ENCODE data around the gene NEDD4L.
"Not testable (repeated sequence)": the region's sequence is repeated elsewhere in the genome, so short reads cannot be mapped to it uniquely, and the experiment has no call there.

Gene NEDD4L

DNA sequence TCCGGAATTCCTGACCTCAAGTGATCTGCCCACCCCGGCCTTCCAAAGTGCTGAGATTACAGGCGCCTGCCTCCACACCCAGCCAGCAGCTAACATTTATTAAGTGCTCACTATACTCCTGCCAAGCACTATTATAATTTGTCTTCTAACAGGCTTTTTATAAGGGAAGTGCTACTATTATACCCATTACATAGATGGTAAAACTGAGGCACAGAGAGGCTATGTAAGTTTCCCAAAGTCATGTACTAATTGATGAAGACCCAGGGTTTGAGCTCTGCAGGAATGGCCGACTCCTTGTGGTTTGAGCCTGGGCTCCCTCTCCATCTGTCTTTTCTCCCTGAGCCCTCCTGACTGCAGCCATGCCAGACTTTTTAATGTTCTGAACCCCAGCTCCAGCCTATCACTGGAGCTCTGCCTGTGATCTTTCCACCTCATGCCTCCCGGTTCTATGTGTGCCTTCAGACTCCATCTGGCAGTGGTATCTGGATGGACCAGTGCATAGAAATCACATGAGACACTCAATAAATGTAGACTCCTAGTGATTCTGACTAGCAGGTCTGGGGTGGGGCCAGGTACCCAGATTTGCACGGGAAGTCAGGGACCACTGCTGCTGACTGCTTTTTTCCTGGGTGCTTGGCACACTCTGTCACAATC is 197.1 kb downstream of the NEDD4L start:
- DNase-seq (ENCODE audit: low spot score), result no peak

GRCh38 chr18:58241877-58242276 is 197.9 kb downstream of the NEDD4L start:
- peak; percentile 51 for DNase-seq (ENCODE audit: low spot score)

DNA sequence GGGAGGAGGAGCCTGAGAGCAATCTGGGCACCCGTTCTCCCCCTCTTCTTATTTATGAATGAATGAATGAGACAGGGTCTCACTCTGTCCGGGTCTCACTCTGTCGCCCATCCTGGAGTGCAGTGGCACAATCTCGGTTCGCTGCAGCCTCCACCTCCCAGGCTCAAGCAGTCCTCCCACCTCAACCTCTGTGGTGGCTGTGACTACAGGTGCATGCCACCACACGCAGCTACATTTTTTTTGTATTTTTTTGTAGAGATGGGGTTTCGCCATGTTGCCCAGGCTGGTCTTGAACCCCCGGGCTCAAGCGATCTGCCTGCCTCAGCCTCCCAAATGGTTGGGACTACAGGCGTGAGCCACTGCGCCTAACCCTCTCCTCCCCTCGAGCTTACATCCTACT is 198.4 kb downstream of the NEDD4L start:
- no peak for DNase-seq (ENCODE audit: low spot score)

DNA sequence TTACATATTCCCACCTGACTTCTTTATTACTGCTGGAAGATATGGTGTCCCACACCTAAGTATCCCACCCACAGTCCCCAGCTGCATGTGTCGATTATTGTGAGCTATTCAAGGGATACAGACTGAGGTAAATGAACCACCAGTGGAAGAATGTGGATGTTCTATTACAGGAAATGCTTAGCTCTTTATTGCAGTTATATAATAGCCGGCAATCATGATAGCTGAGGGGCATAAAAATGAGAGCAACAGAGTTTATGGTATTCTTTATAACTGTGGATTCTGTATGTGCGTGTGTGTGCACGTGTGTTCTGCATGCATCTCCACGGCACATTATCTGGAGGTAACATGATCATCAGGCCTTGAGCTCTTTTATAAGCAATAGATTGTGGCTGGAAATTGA is 198.9 kb downstream of the NEDD4L start:
- DNase-seq (ENCODE audit: low spot score), result no peak

DNA sequence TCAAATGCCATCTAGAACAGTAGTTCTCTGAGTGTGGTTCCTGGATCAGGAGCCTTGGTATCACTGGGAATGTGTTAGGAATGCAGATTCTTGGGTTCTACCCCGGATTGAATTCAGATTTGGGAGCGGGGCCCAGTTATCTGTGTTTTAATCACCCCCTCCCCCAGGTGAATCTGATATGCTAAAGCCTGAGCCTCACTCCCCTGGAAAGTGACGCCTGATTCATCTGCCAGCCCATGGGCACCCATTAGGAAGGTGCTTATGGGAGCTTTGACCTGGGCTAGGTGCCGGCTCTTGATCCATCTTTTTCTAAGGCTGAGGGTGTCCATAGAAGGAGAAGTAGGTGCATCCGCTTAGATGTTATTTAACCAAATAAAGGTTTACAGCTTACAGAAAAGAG is 199.4 kb downstream of the NEDD4L start:
- DNase-seq (ENCODE audit: low spot score), result no peak

GRCh38 chr18:58247363-58247834 is 203.4 kb downstream of the NEDD4L start:
- DNase-seq (ENCODE audit: low spot score), result peak; percentile 72

GRCh38 chr18:58249712-58250111 is 205.7 kb downstream of the NEDD4L start:
- no peak for DNase-seq (ENCODE audit: low spot score)

DNA sequence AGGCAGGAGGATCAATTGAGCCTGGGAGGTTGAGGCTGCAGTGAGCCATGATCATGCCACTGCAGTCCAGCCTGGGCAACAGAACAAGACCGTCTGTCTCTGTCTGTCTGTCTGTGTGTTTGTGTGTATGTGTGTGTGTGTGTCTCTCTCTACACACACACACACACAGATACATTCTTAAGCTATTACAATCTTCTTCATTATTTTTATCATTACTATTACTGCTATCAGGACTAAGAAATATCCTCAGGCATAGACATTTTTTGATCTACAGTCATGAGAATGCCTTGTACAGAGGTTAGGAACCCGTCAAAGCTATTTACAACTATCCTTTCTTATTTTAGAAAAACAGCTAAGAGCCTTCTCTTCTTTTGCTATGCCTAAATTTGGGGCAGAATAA is 207.4 kb downstream of the NEDD4L start:
- DNase-seq (ENCODE audit: low spot score), result no peak

- no peak for DNase-seq (ENCODE audit: low spot score)
Observed at GRCh38 chr18:58252166-58252565, 208.1 kb downstream of the NEDD4L start.

DNA sequence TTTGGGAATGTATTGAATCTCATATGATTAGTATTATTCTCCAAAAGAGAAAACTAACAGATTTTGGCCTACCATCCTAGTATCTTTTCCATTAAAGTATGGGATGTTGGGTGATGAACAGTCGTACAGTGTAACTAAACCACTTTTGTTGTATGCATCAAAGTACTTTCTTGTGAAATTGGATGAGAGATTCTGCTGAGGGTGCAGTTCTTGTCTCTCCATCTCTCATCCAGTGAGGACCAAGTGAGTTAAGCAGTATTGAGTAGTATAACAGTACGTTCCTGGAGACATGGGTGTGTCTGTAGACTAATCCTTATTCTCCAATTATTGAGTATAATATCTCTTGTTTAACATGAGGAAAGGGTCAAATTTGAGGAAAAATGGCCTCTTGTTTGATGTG is 209.3 kb downstream of the NEDD4L start:
- no peak for DNase-seq (ENCODE audit: low spot score)

DNA sequence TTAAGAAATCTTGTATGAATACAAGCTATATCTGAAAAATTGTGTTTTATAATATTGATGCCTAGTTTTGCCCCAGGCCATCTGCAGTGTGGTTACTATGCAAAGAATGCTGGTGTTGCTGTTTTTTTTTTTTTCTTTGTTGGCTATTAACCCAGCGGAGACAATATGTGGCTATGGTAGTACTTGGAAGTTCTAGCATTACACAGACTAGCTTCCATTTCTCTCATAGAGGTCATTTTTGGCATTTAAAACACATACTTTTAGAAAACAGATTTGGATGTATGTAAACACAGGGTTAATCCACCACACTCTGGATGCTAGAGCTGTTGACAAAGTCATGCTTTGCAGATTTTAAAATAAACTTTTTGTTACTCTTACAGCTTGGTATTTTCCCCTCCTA is 209.8 kb downstream of the NEDD4L start:
- DNase-seq (ENCODE audit: low spot score), result no peak

DNA sequence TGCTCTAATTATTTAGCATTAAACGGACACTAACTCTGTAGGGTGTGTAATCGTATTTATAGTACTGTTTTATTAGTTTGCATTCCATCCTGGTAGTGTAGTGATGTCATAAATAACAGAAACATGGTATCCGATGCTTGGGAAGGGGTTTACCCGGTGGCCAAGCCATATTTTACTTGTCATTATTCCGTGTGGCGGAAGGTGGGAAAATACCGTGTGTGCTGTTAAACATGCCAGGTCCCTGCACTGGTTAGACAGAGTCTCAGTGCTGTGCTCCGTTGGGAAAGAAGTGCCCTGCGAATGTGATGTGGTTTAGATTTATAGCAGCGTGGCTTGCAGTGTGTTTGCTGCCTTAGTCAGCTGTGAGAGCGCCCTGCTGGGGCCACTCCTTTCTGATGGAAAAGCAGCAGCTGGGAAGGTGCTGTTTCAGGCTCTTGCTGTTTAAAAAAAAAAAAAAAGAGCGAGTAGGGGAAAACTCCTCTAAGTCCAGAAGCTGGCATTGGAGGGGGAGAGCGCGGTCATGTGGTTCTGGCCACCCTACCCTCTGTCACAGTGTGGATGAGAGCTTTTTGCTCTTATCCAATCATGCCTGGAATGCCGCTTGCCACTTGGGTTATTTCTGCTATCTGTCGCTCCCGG is 211.0 kb downstream of the NEDD4L start:
- no peak for DNase-seq (ENCODE audit: low spot score)

DNA sequence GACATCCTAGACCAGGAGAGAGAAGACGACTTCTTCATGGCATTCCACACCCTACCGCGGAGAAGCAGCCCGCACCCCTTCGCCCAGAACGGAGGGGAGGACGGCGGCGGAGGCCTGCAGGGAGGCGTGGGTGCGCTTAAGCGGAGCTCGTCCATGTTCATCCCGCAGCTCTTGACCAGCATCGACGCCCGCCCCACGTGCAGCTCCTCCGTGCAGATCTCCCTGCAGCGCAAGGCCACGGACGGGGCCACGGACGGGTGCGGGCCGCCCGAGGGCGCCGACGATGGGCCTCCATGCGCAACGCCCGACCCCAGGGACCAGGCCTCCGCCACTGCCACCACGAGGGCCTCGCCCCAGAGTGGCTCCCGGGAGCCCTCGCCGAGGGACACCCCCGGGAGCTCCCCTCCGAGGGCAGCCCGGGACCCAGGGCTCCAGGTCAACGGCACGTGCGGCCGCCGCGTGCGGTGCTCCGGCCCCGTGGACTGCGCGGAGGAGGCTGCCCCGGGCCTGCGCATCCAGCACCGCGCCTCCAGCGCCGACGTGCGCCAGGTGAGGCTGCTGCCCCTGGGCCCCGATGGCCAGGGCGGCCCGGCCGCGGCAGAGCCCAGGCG is 211.8 kb downstream of the NEDD4L start:
- no peak for DNase-seq (ENCODE audit: low spot score)

DNA sequence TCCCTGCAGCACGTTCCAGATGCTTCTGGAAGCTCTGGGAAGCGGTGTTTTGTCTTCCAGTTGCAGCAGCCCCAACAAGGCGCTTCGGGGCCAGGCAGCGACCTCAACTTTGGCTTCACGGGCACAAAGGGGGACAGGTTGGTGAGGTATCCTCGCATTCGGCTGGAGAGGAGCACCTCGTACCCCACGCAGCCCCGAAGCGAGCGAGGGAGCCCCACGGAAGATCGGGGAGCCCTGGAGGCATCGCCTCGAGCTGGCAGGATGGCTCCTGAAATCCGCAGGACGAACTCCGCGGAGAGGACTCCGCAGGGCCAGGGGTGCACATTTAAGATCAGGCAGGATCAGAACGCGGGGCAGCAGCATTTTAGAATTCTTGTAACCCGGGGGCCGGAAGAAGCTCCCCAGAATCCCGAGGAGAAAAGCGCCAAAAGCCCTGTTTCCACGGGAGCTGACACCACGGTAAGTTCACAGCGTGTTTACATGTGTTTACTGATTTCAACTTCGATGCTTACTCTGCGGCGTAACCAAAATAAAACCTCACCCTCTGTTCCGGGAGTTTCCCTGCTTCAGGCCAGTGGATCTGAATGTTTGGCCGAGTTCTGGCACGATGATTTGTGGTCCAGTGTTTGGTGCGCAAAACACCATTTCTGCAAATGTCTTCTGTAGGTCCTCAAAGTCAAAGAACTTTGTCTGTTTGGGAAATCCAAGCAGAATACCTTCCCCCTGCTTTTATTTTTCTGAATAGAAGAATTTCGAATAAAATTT is 212.5 kb downstream of the NEDD4L start:
- DNase-seq (ENCODE audit: low spot score), result no peak

DNA sequence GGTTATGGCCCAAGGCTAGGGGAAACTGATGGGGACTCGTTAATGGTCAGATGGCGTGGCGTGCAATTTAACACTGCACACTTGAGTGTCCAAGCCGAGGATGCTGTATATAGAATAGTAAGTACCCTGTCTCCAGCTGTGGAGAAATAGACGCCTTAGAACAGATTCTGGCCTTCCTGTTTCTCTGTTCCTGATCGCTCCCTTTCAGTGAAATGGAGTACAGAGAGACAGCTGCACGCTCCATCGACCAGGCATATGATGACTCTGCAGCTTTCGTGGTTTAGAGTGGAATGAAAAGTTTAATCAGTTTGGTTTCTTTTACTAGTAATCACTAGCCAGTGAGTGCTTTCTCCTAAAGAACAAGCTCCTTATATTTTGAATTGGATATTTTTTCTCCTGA is 213.4 kb downstream of the NEDD4L start:
- DNase-seq (ENCODE audit: low spot score), result peak; percentile 40

GRCh38 chr18:58258692-58259342 is 214.8 kb downstream of the NEDD4L start:
- no peak for DNase-seq (ENCODE audit: low spot score)

- no peak for DNase-seq (ENCODE audit: low spot score)
Observed at GRCh38 chr18:58263055-58263957, 219.3 kb downstream of the NEDD4L start.

DNA sequence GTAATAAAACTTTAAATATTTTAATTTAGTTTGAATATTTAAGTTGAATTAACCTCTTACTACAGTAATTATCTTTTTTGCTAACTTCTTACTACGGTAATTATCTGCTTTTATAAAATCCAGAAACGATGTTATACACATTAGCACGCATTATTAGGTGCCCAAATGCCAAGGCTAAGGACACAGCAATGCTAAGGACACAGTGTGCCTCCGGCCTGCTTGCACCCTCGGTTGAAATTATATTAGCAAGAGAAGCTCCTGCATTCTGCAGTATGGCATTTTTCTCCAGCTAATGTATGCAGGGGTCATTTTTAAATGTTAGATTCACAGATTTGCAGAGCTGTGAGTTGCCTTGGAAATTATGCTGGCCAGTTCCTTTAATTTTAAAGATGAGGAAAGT is 220.0 kb downstream of the NEDD4L start:
- no peak for DNase-seq (ENCODE audit: low spot score)

DNA sequence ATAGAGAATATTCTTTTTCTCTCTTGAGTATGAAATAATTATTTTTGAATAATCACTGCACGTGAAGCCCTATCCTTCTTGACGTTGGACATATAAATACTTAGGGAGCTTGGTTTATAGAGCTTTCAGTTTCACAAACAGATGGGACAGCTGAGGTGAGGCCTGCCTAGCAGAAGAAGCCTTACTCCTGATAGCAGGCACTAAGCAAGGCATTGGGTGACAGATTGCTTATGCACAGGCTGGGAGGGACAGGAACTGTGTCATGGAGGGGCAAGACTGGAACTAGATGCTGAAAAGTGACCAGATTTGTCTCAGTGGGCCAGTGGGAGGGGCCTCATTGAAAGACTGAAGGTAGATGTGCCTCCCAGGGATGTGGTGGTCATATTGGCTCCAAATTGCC is 220.8 kb downstream of the NEDD4L start:
- DNase-seq (ENCODE audit: low spot score), result no peak

DNA sequence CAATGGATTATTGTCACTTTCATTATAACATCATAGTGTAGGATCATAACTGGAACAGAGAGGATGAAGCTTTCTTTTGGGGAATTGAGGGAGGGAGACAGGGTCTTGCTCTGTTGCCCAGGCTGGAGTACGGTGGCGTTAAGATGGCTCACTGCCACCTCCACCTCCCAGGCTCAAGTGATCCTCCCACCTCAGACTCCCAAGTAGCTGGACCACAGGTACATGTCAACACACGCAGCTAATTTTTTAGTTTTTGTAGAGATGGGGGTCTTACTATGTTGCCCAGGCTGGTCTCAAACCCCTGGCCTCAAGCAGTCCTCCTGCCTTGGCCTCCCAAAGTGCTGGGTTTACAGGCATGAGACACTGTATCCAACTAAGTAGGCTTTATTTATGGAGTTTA is 221.5 kb downstream of the NEDD4L start:
- DNase-seq (ENCODE audit: low spot score), result not testable (repeated sequence)

DNA sequence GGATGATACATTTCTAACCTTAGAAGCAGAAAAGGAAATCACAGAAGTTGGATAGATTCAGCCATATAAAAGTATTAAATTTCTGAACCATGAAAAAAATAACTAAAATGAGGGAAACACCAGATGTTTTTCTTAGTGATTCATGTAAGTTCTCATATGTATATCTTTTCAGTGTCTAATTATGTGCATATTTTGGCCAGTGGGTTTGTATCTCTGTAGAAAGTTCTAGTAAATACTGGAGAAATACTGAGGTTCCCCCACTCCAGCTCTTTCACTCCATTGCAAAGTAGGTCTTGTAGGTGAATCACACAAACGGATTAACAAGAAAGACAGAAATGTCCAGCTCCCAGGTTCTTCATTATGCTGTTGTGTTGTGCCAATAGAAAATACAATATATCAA is 222.3 kb downstream of the NEDD4L start:
- DNase-seq (ENCODE audit: low spot score), result no peak
